H1 (cell line): ENCODE data around the gene MPDZ. TPM values are rescaled to one million over a fixed set of nuclear protein-coding genes. Genes with fewer than 3 reads are reported as not detected.

ENCODE experiments used
- CTCF ChIA-PET: fragments of 300-600 bp; sonication (Branson Sonifier 250); formaldehyde crosslinking; loops from one replicate; lab custom pipeline; 2021; ENCODE audit not compliant: partially characterized antibody; lab: Charles Lee
- POLR2A ChIA-PET: fragments of 300-600 bp; sonication (Branson Sonifier 250); formaldehyde crosslinking; loops from one replicate; lab custom pipeline; 2021; ENCODE audit warnings: inconsistent platforms; ENCODE audit not compliant: partially characterized antibody; lab: Charles Lee
- DNase-seq, 2 experiments: peaks; one replicate each; pipeline versions ENCODE4 v3.0.0 to v3.0.0-alpha.2; 2010 to 2022; ENCODE audit warnings: low spot score in 2 of 2, low read depth in 1 of 2, mixed read lengths in 1 of 2
- FAIRE-seq: peaks from 2 replicates; lab custom pipeline; 2011; peaks lifted over from hg19 to GRCh38; lab: Jason Lieb, UNC
- H2AFZ ChIP-seq: 2 replicates; pipeline ENCODE4 v1.8.1; 2012; ENCODE audit warnings: low read length, inconsistent platforms
- H2AK5ac ChIP-seq: 2 replicates; pipeline ENCODE4 v1.6.1; 2013; ENCODE audit warnings: low read depth, low read length
- H2BK120ac ChIP-seq: replicated peaks from 2 replicates; pipeline ENCODE3; 2013; ENCODE audit warnings: low read depth, low read length, inconsistent platforms
- H2BK12ac ChIP-seq: 2 replicates; pipeline ENCODE4 v1.6.1; 2013; ENCODE audit warnings: low read depth, low read length
- H2BK15ac ChIP-seq: 2 replicates; pipeline ENCODE4 v1.6.1; 2013; ENCODE audit warnings: low read length
- H2BK20ac ChIP-seq: 2 replicates; pipeline ENCODE4 v1.6.1; 2013; ENCODE audit warnings: low read length
- H2BK5ac ChIP-seq: 2 replicates; pipeline ENCODE4 v1.6.1; 2013; ENCODE audit warnings: low read depth, low read length
- H3K14ac ChIP-seq: 2 replicates; pipeline ENCODE4 v1.6.1; 2013; ENCODE audit warnings: inconsistent platforms; ENCODE audit not compliant: insufficient read length
- H3K18ac ChIP-seq: 2 replicates; pipeline ENCODE4 v1.6.1; 2013; ENCODE audit warnings: low read length; ENCODE audit errors: extremely low read depth
- H3K23ac ChIP-seq: 2 replicates; pipeline ENCODE4 v1.6.1; 2013; ENCODE audit warnings: inconsistent platforms; ENCODE audit not compliant: insufficient read length
- H3K23me2 ChIP-seq: 2 replicates; pipeline ENCODE4 v1.6.1; 2013; ENCODE audit warnings: low read depth, low read length
- H3K27ac ChIP-seq: 2 replicates; pipeline ENCODE4 v1.6.1; 2011; ENCODE audit warnings: low read depth, low read length, inconsistent platforms
- H3K27me3 ChIP-seq, 4 experiments: replicated peaks in 1 of 4; 1 replicate in 1 of 4; 2 replicates in 3 of 4; pipeline versions ENCODE4 v1.6.1 to v1.8.1; 2011 to 2013; ENCODE audit warnings: low read length in 3 of 4, mild to moderate bottlenecking in 3 of 4, inconsistent platforms in 2 of 4, mixed read lengths in 2 of 4, moderate library complexity in 1 of 4; ENCODE audit not compliant: control insufficient read depth in 3 of 4, insufficient read depth in 3 of 4; ENCODE audit errors: extremely low read depth in 1 of 4
- H3K36me3 ChIP-seq, 4 experiments: 2 replicates each; pipeline versions ENCODE4 v1.6.1 to v1.8.1; 2011 to 2013; ENCODE audit warnings: mild to moderate bottlenecking in 4 of 4, low read length in 3 of 4, moderate library complexity in 2 of 4, control low read depth in 1 of 4, inconsistent platforms in 1 of 4; ENCODE audit not compliant: insufficient read depth in 4 of 4, control insufficient read depth in 2 of 4
- H3K4ac ChIP-seq: replicated peaks from 2 replicates; pipeline ENCODE3; 2013; ENCODE audit warnings: low read length, low read depth, mixed read lengths, inconsistent platforms; ENCODE audit not compliant: insufficient read length
- H3K4me1 ChIP-seq, 4 experiments: replicated peaks in 1 of 4; 1 replicate in 1 of 4; 2 replicates in 3 of 4; pipeline versions ENCODE4 v1.6.1 to v1.8.1; 2011 to 2013; ENCODE audit warnings: low read length in 3 of 4, inconsistent platforms in 2 of 4, mixed read lengths in 1 of 4; ENCODE audit not compliant: insufficient read depth in 4 of 4, control insufficient read depth in 3 of 4
- H3K4me2 ChIP-seq, 2 experiments: 2 replicates each; pipeline versions ENCODE4 v1.6.1 to v1.8.1; 2011 to 2013; ENCODE audit warnings: low read depth in 2 of 2, low read length in 2 of 2, control low read depth in 1 of 2, inconsistent platforms in 1 of 2, mild to moderate bottlenecking in 1 of 2; ENCODE audit not compliant: insufficient read depth in 1 of 2
- H3K4me3 ChIP-seq, 4 experiments: fragments of 200-600, 300-600 bp in 1 of 4; sonication (generic), shearing (Covaris generic), sonication (Bioruptor Twin) in 1 of 4; 2 replicates each; pipeline versions ENCODE4 v1.5.1 to v1.8.1; 2011 to 2016; ENCODE audit warnings: low read length in 4 of 4, low read depth in 3 of 4, control low read depth in 2 of 4, inconsistent platforms in 2 of 4, mild to moderate bottlenecking in 2 of 4, mixed read lengths in 1 of 4, moderate library complexity in 1 of 4; ENCODE audit not compliant: insufficient read depth in 2 of 4; ENCODE audit errors: extremely low read depth in 1 of 4
- H3K56ac ChIP-seq: replicated peaks from 2 replicates; pipeline ENCODE3; 2013; ENCODE audit warnings: low read depth, mild to moderate bottlenecking, mixed read lengths, low read length, inconsistent platforms; ENCODE audit not compliant: insufficient read length
- H3K79me1 ChIP-seq: 2 replicates; pipeline ENCODE4 v1.6.1; 2013; ENCODE audit warnings: low read depth, low read length, control low read depth
- H3K79me2 ChIP-seq, 2 experiments: 2 replicates each; pipeline versions ENCODE4 v1.6.1 to v1.8.1; 2012 to 2013; ENCODE audit warnings: low read length in 2 of 2, mild to moderate bottlenecking in 2 of 2, inconsistent platforms in 1 of 2; ENCODE audit not compliant: insufficient read depth in 2 of 2, control insufficient read depth in 1 of 2
- H3K9ac ChIP-seq, 4 experiments: replicated peaks in 1 of 4; 1 replicate in 1 of 4; 2 replicates in 3 of 4; pipeline versions ENCODE4 v1.6.1 to v1.8.1; 2011 to 2013; ENCODE audit warnings: low read depth in 3 of 4, low read length in 3 of 4, control low read depth in 2 of 4, mild to moderate bottlenecking in 2 of 4, moderate library complexity in 2 of 4, inconsistent platforms in 1 of 4; ENCODE audit errors: extremely low read depth in 1 of 4
- H3K9me3 ChIP-seq, 2 experiments: 2 replicates each; pipeline versions ENCODE4 v1.6.1 to v1.8.1; 2012 to 2013; ENCODE audit warnings: mild to moderate bottlenecking in 2 of 2, moderate library complexity in 2 of 2, control low read depth in 1 of 2, inconsistent platforms in 1 of 2, low read depth in 1 of 2, low read length in 1 of 2, mixed read lengths in 1 of 2; ENCODE audit not compliant: insufficient read depth in 2 of 2
- H4K20me1 ChIP-seq, 2 experiments: replicated peaks in 1 of 2; 2 replicates each; pipeline versions ENCODE3 to v1.8.1; 2011 to 2013; ENCODE audit warnings: inconsistent platforms in 2 of 2, low read length in 2 of 2, mild to moderate bottlenecking in 1 of 2; ENCODE audit not compliant: insufficient read depth in 2 of 2, control insufficient read depth in 1 of 2
- H4K5ac ChIP-seq: 2 replicates; pipeline ENCODE4 v1.6.1; 2013; ENCODE audit warnings: low read length, low read depth, mixed read lengths, inconsistent platforms; ENCODE audit not compliant: insufficient read length
- H4K8ac ChIP-seq: 2 replicates; pipeline ENCODE4 v1.8.0; 2013; ENCODE audit warnings: mild to moderate bottlenecking, moderate library complexity, low read length, inconsistent platforms; ENCODE audit not compliant: insufficient read depth; ENCODE audit errors: extremely low read depth
- H4K91ac ChIP-seq: replicated peaks from 2 replicates; pipeline ENCODE3; 2013; ENCODE audit warnings: low read length, mixed read lengths, inconsistent platforms; ENCODE audit not compliant: insufficient read length
- JUN ChIP-seq: IDR thresholded peaks from 2 replicates; pipeline ENCODE4 v1.6.1; 2011; ENCODE audit warnings: low read depth, mild to moderate bottlenecking, improper control_type of control experiment, low read length
- WGBS, 2 experiments: shearing (Covaris generic) in 1 of 2; methylation state at CpG; one replicate each; pipeline versions ENCODE4 v1.1.6 to v1.1.7; 2013 to 2015; ENCODE audit warnings: low lambda C conversion rate in 2 of 2, mixed read lengths in 2 of 2, inconsistent platforms in 1 of 2, low coverage in 1 of 2, missing lambda C conversion rate in 1 of 2; ENCODE audit not compliant: insufficient replicate concordance in 2 of 2, insufficient coverage in 1 of 2, insufficient read length in 1 of 2; ENCODE audit errors: extremely low coverage in 1 of 2, missing lambda C conversion rate in 1 of 2; 5-methylcytosine and 5-hydroxymethylcytosine counted together
- polyA plus RNA-seq, 7 experiments: library from polyadenylated mRNA; depleted of rRNA in 3 of 7; stranded (reverse) in 5 of 7; unstranded in 2 of 7; fragments of >200 nt in 5 of 7; fragments of 200-250 nt in 2 of 7; gene quantifications; 1 replicate in 5 of 7; 2 replicates in 1 of 7; 4 replicates in 1 of 7; pipeline versions ENCODE4 v1.2.1 to v1.2.3, GENCODE V29; 2011 to 2013; ENCODE audit warnings: missing spikeins in 2 of 7, mixed read lengths in 2 of 7
- total RNA-seq: library from RNA; stranded (reverse); fragmentation: NEBNext Ultra II Directional; extraction: Animal tissue kit (Norgen Biotek cat#: 25700); gene quantifications from 2 replicates; pipeline ENCODE4 v1.2.1, GENCODE V29; 2021

The MPDZ gene
- total and polyA plus RNA-seq, 2 of the 8 experiments (the other 6 are each of a cell fraction or from before 2014, with no cell fraction given) = 14.6 to 39.4 TPM

DNA sequence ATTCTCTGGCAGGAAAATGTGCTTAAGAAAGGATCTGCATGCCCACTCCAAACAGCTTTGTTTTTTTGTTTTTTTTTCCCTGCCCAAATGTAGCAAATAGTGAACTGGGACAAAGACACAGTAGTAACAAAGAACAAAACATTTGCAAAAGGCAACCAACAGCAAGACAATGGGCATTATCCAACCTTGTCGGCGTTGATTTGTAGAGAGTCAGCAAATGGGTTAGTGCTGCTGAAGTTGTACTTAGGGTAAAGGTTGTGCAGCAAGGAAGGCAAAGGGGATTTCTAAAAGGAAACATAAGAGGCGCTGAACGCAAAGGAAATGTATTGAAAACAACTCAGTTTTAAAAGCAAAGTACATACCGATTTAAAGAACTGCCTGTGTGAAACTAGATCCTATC, 136.2 kb downstream of the MPDZ start:
- Histone ChIP-seq H2BK12ac (no peak overlapping the region), H3K23me2 (no peaks in the 10 kb centered on the region), H4K5ac (no peak overlapping the region), H3K9me3 (no peaks in the 10 kb centered on the region), H4K8ac (no peak overlapping the region), H3K18ac (no peak overlapping the region), H2BK120ac (no peak overlapping the region), H3K9ac (no peak overlapping the region), H2AK5ac (no peak overlapping the region), H3K79me1 (no peaks in the 10 kb centered on the region), H3K36me3 (peaks cover 0 to 13% (median 0%) of the 10 kb centered on the region in 4 experiments; a peak in 1 of 8 replicates), H3K23ac (no peak overlapping the region)
- POLR2A ChIA-PET = interaction anchor here (0.6 kb wide), 1 partner anchor 1550 kb away, joined by 3 read pairs; the partner anchor contains the start of gene ZDHHC21
- no peak for TF ChIP-seq JUN
- TF ChIP-seq, all 59 proteins: peak for 0
- FAIRE-seq (no peak), DNase-seq (no peak)
- no peaks in the 10 kb centered on the region for H3K27me3 ChIP-seq
- 71% methylated on average over 5 of the region's 5 CpGs; no CpG with 5 or more reads in 1 of the 2 experiments for WGBS, 2 experiments
- no peak overlapping the region for H3K14ac ChIP-seq
- no peak overlapping the region for H3K4me3 ChIP-seq
- no peak overlapping the region for H2BK15ac ChIP-seq
- H4K91ac ChIP-seq = no peak overlapping the region
- no peaks in the 10 kb centered on the region for H3K79me2 ChIP-seq
- no peak overlapping the region for H3K4ac ChIP-seq
- no peaks in the 10 kb centered on the region for H4K20me1 ChIP-seq
- H3K27ac ChIP-seq = no peak overlapping the region; the same call in 1 of the 2 replicates
- no peak overlapping the region for H3K4me2 ChIP-seq
- H3K4me1 ChIP-seq = peaks cover 0 to 11% (median 6%) of the 10 kb centered on the region in 4 experiments; a peak in 4 of 7 replicates
- no peak overlapping the region for H2AFZ ChIP-seq
- no peak overlapping the region for H2BK20ac ChIP-seq
- H2BK5ac ChIP-seq = no peak overlapping the region
- H3K56ac ChIP-seq = no peak overlapping the region
- CTCF ChIA-PET = no interaction called here
